Endodermal cell (in vitro differentiated cells): ENCODE measurements around the gene DPP10. TPM values are rescaled to one million over a fixed set of nuclear protein-coding genes. Genes with fewer than 3 reads are reported as not detected.

ENCODE experiments used
- DNase-seq: peaks from one replicate; pipeline ENCODE4 v3.0.0-alpha.2; 2017
- H3K27ac ChIP-seq: 2 replicates; pipeline ENCODE4 v1.5.1; 2013; ENCODE audit warnings: mild to moderate bottlenecking, low read depth, low read length, moderate library complexity
- H3K27me3 ChIP-seq: 2 replicates; pipeline ENCODE4 v1.6.1; 2013; ENCODE audit warnings: mild to moderate bottlenecking, low read length, moderate library complexity; ENCODE audit not compliant: insufficient read depth, control insufficient read depth, poor library complexity, severe bottlenecking
- H3K36me3 ChIP-seq: 2 replicates; pipeline ENCODE4 v1.7.0; 2013; ENCODE audit warnings: mild to moderate bottlenecking, low read length, moderate library complexity; ENCODE audit not compliant: control insufficient read depth, insufficient read depth
- H3K4me1 ChIP-seq: one replicate; pipeline ENCODE4 v1.7.0; 2013; ENCODE audit warnings: low read length; ENCODE audit not compliant: control insufficient read depth, insufficient read depth
- H3K4me3 ChIP-seq: 2 replicates; pipeline ENCODE4 v1.5.1; 2013; ENCODE audit warnings: mild to moderate bottlenecking, low read length, moderate library complexity
- H3K9ac ChIP-seq: 2 replicates; pipeline ENCODE4 v1.6.1; 2013; ENCODE audit warnings: mild to moderate bottlenecking, low read length, moderate library complexity; ENCODE audit not compliant: poor library complexity, severe bottlenecking; ENCODE audit errors: extremely low read depth
- H3K9me3 ChIP-seq: 2 replicates; pipeline ENCODE4 v1.6.1; 2013; ENCODE audit warnings: mild to moderate bottlenecking, low read length, moderate library complexity; ENCODE audit not compliant: control insufficient read depth
- H3K27ac Mint-ChIP-seq: 2 replicates; pipeline ENCODE4 v1.8.0; 2020; ENCODE audit warnings: mixed read lengths
- H3K27me3 Mint-ChIP-seq: 2 replicates; pipeline ENCODE4 v1.8.0; 2021; ENCODE audit warnings: mild to moderate bottlenecking, mixed read lengths; ENCODE audit not compliant: insufficient read depth
- H3K36me3 Mint-ChIP-seq: 2 replicates; pipeline ENCODE4 v1.8.0; 2020; ENCODE audit warnings: low read depth, mixed read lengths
- H3K4me1 Mint-ChIP-seq: 2 replicates; pipeline ENCODE4 v1.8.0; 2020; ENCODE audit warnings: mixed read lengths
- H3K4me3 Mint-ChIP-seq: 2 replicates; pipeline ENCODE4 v1.8.0; 2020; ENCODE audit warnings: mild to moderate bottlenecking, moderate library complexity, mixed read lengths
- H3K9me3 Mint-ChIP-seq: 2 replicates; pipeline ENCODE4 v1.8.0; 2020; ENCODE audit warnings: mild to moderate bottlenecking, mixed read lengths
- CTCF ChIP-seq: fragments of 200-600 bp; sonication (generic); conservative IDR thresholded peaks from 2 replicates; pipeline ENCODE4 v1.5.0; 2021; ENCODE audit warnings: antibody characterized with exemption, mild to moderate bottlenecking
- WGBS, 2 experiments: methylation state at CpG; one replicate each; pipeline versions ENCODE4 v1.1.5 to v1.1.7; 2013; ENCODE audit warnings: missing lambda C conversion rate in 2 of 2, mixed read lengths in 1 of 2; ENCODE audit not compliant: insufficient coverage in 1 of 2, insufficient read length in 1 of 2; 5-methylcytosine and 5-hydroxymethylcytosine counted together
- total RNA-seq, 2 donors: library from RNA; stranded (reverse); fragmentation: NEBNext Ultra II Directional in 1 of 2; extraction: Animal tissue kit (Norgen Biotek cat#: 25700) in 1 of 2; gene quantifications; 2 replicates in 1 of 2; 3 replicates in 1 of 2; pipeline ENCODE4 v1.2.1, GENCODE V29; 2021

Gene DPP10
- total RNA-seq, 2 donors from 2014 or later: 8.2 to 19.2 TPM

GRCh38 chr2:115190459-115190858 lies 748.0 kb downstream of the DPP10 start:
- 91 to 92% methylated on average over 10 to 13 of the region's 13 CpGs for WGBS, 2 experiments
- Mint-ChIP-seq H3K4me1 (peaks cover 13% of the 10 kb centered on the region), H3K27ac (no peak overlapping the region), H3K9me3 (peaks cover 3% of the 10 kb centered on the region), H3K4me3 (no peak overlapping the region), H3K36me3 (no peaks in the 10 kb centered on the region), H3K27me3 (no peaks in the 10 kb centered on the region)
- Histone ChIP-seq H3K4me1 (no peaks in the 10 kb centered on the region), H3K9ac (no peak overlapping the region), H3K36me3 (peaks cover 3% of the 10 kb centered on the region), H3K27me3 (no peaks in the 10 kb centered on the region), H3K4me3 (no peak overlapping the region), H3K27ac (no peak overlapping the region), H3K9me3 (peaks cover 19% of the 10 kb centered on the region)
- TF ChIP-seq CTCF: no peak
- peak; percentile 49 for DNase-seq

DNA sequence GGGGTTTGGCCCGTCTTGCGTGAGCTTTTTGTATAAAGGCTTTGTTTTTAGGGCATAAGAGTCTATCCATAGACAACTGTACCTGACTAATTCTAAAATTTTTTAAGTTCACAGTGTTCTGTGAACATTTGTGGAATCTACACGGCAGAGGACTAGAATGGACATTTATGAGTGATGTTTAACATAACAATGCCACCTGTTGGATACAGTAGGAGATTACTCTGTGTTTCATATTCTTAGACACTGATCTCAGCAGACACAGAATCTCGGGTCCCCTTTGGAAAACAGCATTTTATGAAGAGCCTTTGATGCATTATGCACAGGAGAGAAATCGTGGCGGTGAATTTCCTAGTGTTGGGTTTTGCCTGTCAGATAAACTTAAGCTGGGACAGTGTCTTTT lies 752.2 kb downstream of the DPP10 start:
- no peak overlapping the region for H3K27ac ChIP-seq
- Mint-ChIP-seq H3K27me3 (no peaks in the 10 kb centered on the region), H3K4me3 (no peak overlapping the region), H3K4me1 (peaks cover 13% of the 10 kb centered on the region), H3K27ac (no peak overlapping the region), H3K36me3 (no peaks in the 10 kb centered on the region), H3K9me3 (no peaks in the 10 kb centered on the region)
- H3K27me3 ChIP-seq: no peaks in the 10 kb centered on the region
- TF ChIP-seq CTCF: no peak
- H3K9me3 ChIP-seq: no peaks in the 10 kb centered on the region
- H3K36me3 ChIP-seq: peaks cover 3% of the 10 kb centered on the region
- H3K4me3 ChIP-seq: no peak overlapping the region
- H3K9ac ChIP-seq: no peak overlapping the region
- no peak for DNase-seq
- no peaks in the 10 kb centered on the region for H3K4me1 ChIP-seq
- WGBS, 2 experiments: 95% methylated on average over 3 to 6 of the region's 6 CpGs

DNA sequence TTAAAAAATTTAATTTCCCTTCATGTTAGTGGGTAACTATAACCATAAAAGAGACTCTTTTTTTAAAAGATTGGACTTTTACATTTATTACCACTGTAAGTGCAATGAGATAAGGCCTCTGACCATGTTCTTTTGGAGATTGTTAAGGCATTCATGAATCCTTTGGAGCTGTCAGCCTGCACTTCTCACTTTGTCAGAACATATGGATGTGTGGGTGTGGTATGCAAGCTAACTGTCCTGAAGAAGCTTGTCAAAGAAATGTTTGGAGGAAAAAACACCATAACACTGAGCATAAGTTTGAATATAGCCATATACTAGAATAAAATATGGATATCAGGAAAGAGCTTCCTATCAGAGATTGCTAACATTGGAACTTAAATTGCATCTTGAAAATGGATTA lies 754.1 kb downstream of the DPP10 start:
- H3K9ac ChIP-seq: no peak overlapping the region
- no peak overlapping the region for H3K27ac ChIP-seq
- TF ChIP-seq CTCF: no peak
- Mint-ChIP-seq H3K4me3 (no peak overlapping the region), H3K27ac (no peak overlapping the region), H3K4me1 (peaks cover 13% of the 10 kb centered on the region), H3K36me3 (no peaks in the 10 kb centered on the region), H3K9me3 (no peaks in the 10 kb centered on the region), H3K27me3 (no peaks in the 10 kb centered on the region)
- H3K27me3 ChIP-seq: no peaks in the 10 kb centered on the region
- H3K4me3 ChIP-seq: no peak overlapping the region
- DNase-seq: no peak
- no peaks in the 10 kb centered on the region for H3K4me1 ChIP-seq
- no peaks in the 10 kb centered on the region for H3K36me3 ChIP-seq
- H3K9me3 ChIP-seq: no peaks in the 10 kb centered on the region
